Measurements from ENCODE around the gene MMS22L.

GRCh38 chr6:97322811-97323210, 39.8 kb upstream of the MMS22L start:
- no peak for TF ChIP-seq CTCF (IDR thresholded peaks at IDR 0.05 in 2 of 3, conservative IDR thresholded peaks at IDR 0.05 in 1 of 3; ENCODE audit: control insufficient read depth in 2 of 3, extremely low read depth in 1 of 3, insufficient read depth in 1 of 3, low read depth in 3 of 3, low read length in 3 of 3)
- no peak for TF ChIP-seq POLR2AphosphoS5 (IDR thresholded peaks at IDR 0.05; ENCODE audit: low read length)
- TF ChIP-seq SREBF2 (IDR thresholded peaks at IDR 0.05; ENCODE audit: low read length): no peak
- no peak for TF ChIP-seq YY1 (IDR thresholded peaks at IDR 0.05; ENCODE audit: low read depth, low read length)
- no peak for TF ChIP-seq PBX3 (IDR thresholded peaks at IDR 0.05; ENCODE audit: insufficient replicate concordance, low read depth, low read length)
- no peak for TF ChIP-seq TCF7 (IDR thresholded peaks at IDR 0.05; ENCODE audit: borderline replicate concordance)
- TF ChIP-seq IRF3 (IDR thresholded peaks at IDR 0.05): no peak
- no peak for TF ChIP-seq USF2 (IDR thresholded peaks at IDR 0.05; ENCODE audit: borderline replicate concordance, low read depth, low read length)
- TF ChIP-seq FOS (IDR thresholded peaks at IDR 0.05; ENCODE audit: borderline replicate concordance, extremely low read depth, insufficient read length): no peak
- no peak for TF ChIP-seq ZNF274 (IDR thresholded peaks at IDR 0.05; ENCODE audit: insufficient read depth, insufficient read length)
- TF ChIP-seq SMC3 (IDR thresholded peaks at IDR 0.05; ENCODE audit: borderline replicate concordance, low read length): no peak
